Tibial artery (tissue), 4 donors: ENCODE measurements around the gene MTREX.
A peak's percentile ranks its signal among the peaks of the same experiment; 100 is the strongest.

Source experiments
- DNase-seq, 2 donors: peaks; one replicate each; pipeline ENCODE4 v3.0.0-alpha.2; 2019
- H3K27ac ChIP-seq, 2 donors: fragments of 200-600 bp; sonication (generic) in 1 of 2; 1 replicate in 1 of 2; 2 replicates in 1 of 2; pipeline ENCODE4 v1.5.1; 2018 to 2019; ENCODE audit warnings: mild to moderate bottlenecking in 1 of 2
- H3K27me3 ChIP-seq, 2 donors: fragments of 200-600 bp; sonication (generic) in 1 of 2; one replicate each; pipeline versions ENCODE4 v1.5.1 to v1.6.0; 2016 to 2019
- H3K36me3 ChIP-seq, 3 donors: fragments of 200-600 bp; sonication (generic) in 2 of 3; one replicate each; pipeline ENCODE4 v1.5.1; 2016 to 2019; ENCODE audit warnings: mild to moderate bottlenecking in 2 of 3
- H3K4me1 ChIP-seq, 4 donors: fragments of 200-600 bp; sonication (generic) in 2 of 4; 1 replicate in 3 of 4; 2 replicates in 1 of 4; pipeline ENCODE4 v1.5.1; 2016 to 2019
- H3K4me3 ChIP-seq, 2 donors: fragments of 200-600 bp; sonication (generic) in 1 of 2; 1 replicate in 1 of 2; 2 replicates in 1 of 2; pipeline ENCODE4 v1.5.1; 2018 to 2019; ENCODE audit warnings: mild to moderate bottlenecking in 2 of 2
- H3K9me3 ChIP-seq, 3 donors: fragments of 200-600 bp; sonication (generic) in 1 of 3; one replicate each; pipeline ENCODE4 v1.5.1; 2016 to 2019
- CTCF ChIP-seq, 2 experiments: fragments of 200-600 bp in 1 of 2; fragments of 450-650 bp in 1 of 2; IDR thresholded peaks; one replicate each; pipeline ENCODE4 v1.5.1; 2017 to 2019; ENCODE audit warnings: antibody characterized with exemption in 2 of 2, mild to moderate bottlenecking in 1 of 2, moderate library complexity in 1 of 2
- intact Hi-C: fragments of 100-400 bp; cut with DNase I; formaldehyde crosslinking; loops from one replicate; pipeline ENCODE4 v1.15.0; 2023; ENCODE audit warnings: low total_unique reads

Gene MTREX

GRCh38 chr5:55413644-55414043 lies 105.9 kb downstream of the MTREX start:
- Histone ChIP-seq H3K27ac (no peak overlapping the region), H3K36me3 (peaks cover 5 to 20% (median 20%) of the 10 kb centered on the region in 3 donors), H3K4me1 (peaks cover 0 to 20% (median 3%) of the 10 kb centered on the region in 4 donors), H3K4me3 (no peak overlapping the region), H3K27me3 (no peaks in the 10 kb centered on the region), H3K9me3 (no peaks in the 10 kb centered on the region)
- TF ChIP-seq CTCF (IDR thresholded peaks at IDR 0.05) = no peak
- intact Hi-C loops = no loop called here
- DNase-seq = no peak

GRCh38 chr5:55415071-55415470 lies 107.3 kb downstream of the MTREX start:
- TF ChIP-seq CTCF (IDR thresholded peaks at IDR 0.05) = no peak
- Histone ChIP-seq H3K4me1 (peaks cover 0 to 35% (median 12%) of the 10 kb centered on the region in 4 donors), H3K27me3 (no peaks in the 10 kb centered on the region), H3K4me3 (no peak overlapping the region), H3K27ac (no peak overlapping the region), H3K36me3 (peaks cover 0 to 20% (median 15%) of the 10 kb centered on the region in 3 donors), H3K9me3 (no peaks in the 10 kb centered on the region)
- DNase-seq = no peak
- intact Hi-C loops = no loop called here

GRCh38 chr5:55416306-55416705 lies 108.5 kb downstream of the MTREX start:
- intact Hi-C loops = no loop called here
- no peak overlapping the region for H3K4me3 ChIP-seq
- DNase-seq = no peak
- no peaks in the 10 kb centered on the region for H3K9me3 ChIP-seq
- no peak overlapping the region for H3K27ac ChIP-seq
- no peak for TF ChIP-seq CTCF (IDR thresholded peaks at IDR 0.05)
- peaks cover 0 to 47% (median 13%) of the 10 kb centered on the region in 4 donors for H3K4me1 ChIP-seq
- H3K36me3 ChIP-seq = peaks cover 2 to 15% (median 14%) of the 10 kb centered on the region in 3 donors
- H3K27me3 ChIP-seq = no peaks in the 10 kb centered on the region

- intact Hi-C loops = no loop called here
- no peak for DNase-seq
- Histone ChIP-seq H3K36me3 (peaks cover 29 to 38% (median 32%) of the 10 kb centered on the region in 3 donors), H3K4me3 (no peak overlapping the region), H3K9me3 (no peaks in the 10 kb centered on the region), H3K27ac (peak overlapping the region; percentile 15 to 38), H3K27me3 (no peaks in the 10 kb centered on the region), H3K4me1 (peaks cover 0 to 57% (median 15%) of the 10 kb centered on the region in 4 donors)
- TF ChIP-seq CTCF (IDR thresholded peaks at IDR 0.05) = no peak
Observed at GRCh38 chr5:55418994-55419968, 111.5 kb downstream of the MTREX start.

- no peak for DNase-seq
- no peak for TF ChIP-seq CTCF (IDR thresholded peaks at IDR 0.05)
- intact Hi-C loops = no loop called here
- Histone ChIP-seq H3K4me1 (peaks cover 0 to 47% (median 15%) of the 10 kb centered on the region in 4 donors), H3K27me3 (no peaks in the 10 kb centered on the region), H3K9me3 (no peaks in the 10 kb centered on the region), H3K27ac (peak overlapping the region in 1 of 2 donors; percentile 15), H3K36me3 (peaks cover 42 to 49% (median 47%) of the 10 kb centered on the region in 3 donors), H3K4me3 (no peak overlapping the region)
Observed at GRCh38 chr5:55421074-55421529, 113.3 kb downstream of the MTREX start.
